ENCODE results near the gene ZMYND8.
A peak's percentile ranks its signal among the peaks of the same experiment; 100 is the strongest.

Gene ZMYND8

GRCh38 chr20:47195573-47195972, 160.9 kb downstream of the ZMYND8 start:
- DNase-seq (ENCODE audit: insufficient read length, low spot score) (no peak), FAIRE-seq (no peak)
- TF ChIP-seq POLR2A (IDR thresholded peaks at IDR 0.05; ENCODE audit: low read depth, low read length) = no peak
- no peak for TF ChIP-seq POU2F2 (IDR thresholded peaks at IDR 0.05; ENCODE audit: low read depth, low read length)
- no peak for TF ChIP-seq SPI1 (IDR thresholded peaks at IDR 0.05; ENCODE audit: low read depth, low read length)
- TF ChIP-seq TAF1 (IDR thresholded peaks at IDR 0.05; ENCODE audit: low read depth, low read length) = no peak
- no peak for TF ChIP-seq POLR2AphosphoS5 (IDR thresholded peaks at IDR 0.05; ENCODE audit: low read depth, low read length)

DNA sequence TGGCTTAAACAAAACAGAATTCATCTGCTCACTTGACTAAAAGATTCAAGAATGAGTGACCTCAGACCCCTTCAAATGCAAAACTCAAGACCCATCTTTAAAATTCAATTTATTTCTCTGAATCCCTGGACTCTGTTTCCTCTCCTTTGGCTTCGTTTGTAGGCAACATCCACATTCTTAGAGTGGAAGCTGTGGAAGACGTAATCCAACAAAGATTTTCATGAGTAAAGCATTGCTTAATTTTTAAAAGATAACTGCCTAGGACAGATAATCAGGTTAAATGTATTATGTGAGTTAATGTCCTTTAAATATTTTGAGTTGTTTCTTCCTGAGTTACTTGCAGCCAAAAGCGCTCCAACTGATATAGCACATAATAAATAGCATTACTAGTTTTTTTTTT, 164.5 kb downstream of the ZMYND8 start:
- TF ChIP-seq POLR2AphosphoS5 (IDR thresholded peaks at IDR 0.05; ENCODE audit: low read depth, low read length) = no peak
- TF ChIP-seq TAF1 (IDR thresholded peaks at IDR 0.05; ENCODE audit: low read depth, low read length) = no peak
- no peak for TF ChIP-seq SPI1 (IDR thresholded peaks at IDR 0.05; ENCODE audit: low read depth, low read length)
- no peak for TF ChIP-seq POLR2A (IDR thresholded peaks at IDR 0.05; ENCODE audit: low read depth, low read length)
- TF ChIP-seq POU2F2 (IDR thresholded peaks at IDR 0.05; ENCODE audit: low read depth, low read length) = no peak
- no peak for TF ChIP-seq PAX5 (IDR thresholded peaks at IDR 0.05; ENCODE audit: insufficient read depth, low read length, severe bottlenecking)
- DNase-seq (ENCODE audit: insufficient read length, low spot score) (no peak), FAIRE-seq (no peak)

DNA sequence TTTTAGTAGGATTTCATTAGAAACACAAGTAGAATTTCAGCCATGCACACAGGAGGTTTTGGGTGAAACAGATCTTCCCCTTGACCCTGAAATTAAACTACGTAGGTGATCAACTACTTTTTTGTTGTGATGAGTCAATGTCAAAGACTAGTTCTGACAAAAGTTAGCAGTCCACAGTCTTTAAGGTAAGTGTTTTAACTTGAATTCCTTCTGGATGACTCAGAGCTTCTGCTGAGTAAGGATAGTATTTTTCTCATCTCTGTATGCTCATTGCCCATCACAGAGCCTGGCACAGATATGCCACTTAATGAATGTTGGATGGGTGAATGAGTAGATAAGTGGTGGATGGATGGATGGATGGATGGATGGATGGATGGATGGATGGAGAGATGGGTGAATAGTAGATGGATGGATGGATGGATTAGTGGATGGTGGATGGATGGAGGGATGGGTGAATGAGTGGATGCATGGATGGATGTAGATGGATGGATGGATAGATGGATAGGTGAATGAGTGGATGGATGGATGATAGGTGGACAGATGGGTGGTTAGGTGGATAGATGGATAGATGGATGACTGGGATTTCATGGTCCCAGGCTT, 165.3 kb downstream of the ZMYND8 start:
- TF ChIP-seq TAF1 (IDR thresholded peaks at IDR 0.05; ENCODE audit: low read depth, low read length) = no peak
- no peak for TF ChIP-seq PAX5 (IDR thresholded peaks at IDR 0.05; ENCODE audit: insufficient read depth, low read length, severe bottlenecking)
- TF ChIP-seq POLR2A (IDR thresholded peaks at IDR 0.05; ENCODE audit: low read depth, low read length) = no peak
- no peak for TF ChIP-seq POU2F2 (IDR thresholded peaks at IDR 0.05; ENCODE audit: low read depth, low read length)
- TF ChIP-seq SPI1 (IDR thresholded peaks at IDR 0.05; ENCODE audit: low read depth, low read length) = no peak
- no peak for TF ChIP-seq POLR2AphosphoS5 (IDR thresholded peaks at IDR 0.05; ENCODE audit: low read depth, low read length)
- FAIRE-seq (no peak), DNase-seq (ENCODE audit: insufficient read length, low spot score) (no peak)

DNA sequence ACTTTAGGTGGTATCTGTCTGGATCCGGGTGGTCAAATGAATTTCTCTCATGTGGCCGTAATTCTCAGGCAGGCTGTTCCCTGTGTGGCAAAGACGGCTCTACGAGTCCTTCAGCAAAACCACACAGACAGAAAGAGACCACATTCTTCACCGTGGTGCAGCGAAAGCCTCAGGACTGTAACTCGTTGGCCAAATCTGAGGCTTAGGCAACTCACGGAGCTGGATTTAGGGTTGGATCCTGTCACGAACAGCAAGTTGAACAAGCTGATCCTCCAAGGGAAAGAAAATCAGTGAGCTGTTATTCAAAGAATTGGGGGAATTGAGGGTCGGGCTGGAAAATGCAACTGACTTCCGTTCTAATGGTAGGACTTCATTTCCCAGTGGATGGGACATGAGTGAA, 167.4 kb downstream of the ZMYND8 start:
- DNase-seq (ENCODE audit: insufficient read length, low spot score) (no peak), FAIRE-seq (no peak)
- TF ChIP-seq POLR2A (IDR thresholded peaks at IDR 0.05; ENCODE audit: low read depth, low read length) (no peak), POU2F2 (IDR thresholded peaks at IDR 0.05; ENCODE audit: low read depth, low read length) (no peak), SPI1 (IDR thresholded peaks at IDR 0.05; ENCODE audit: low read depth, low read length) (no peak), POLR2AphosphoS5 (IDR thresholded peaks at IDR 0.05; ENCODE audit: low read depth, low read length) (no peak), PAX5 (IDR thresholded peaks at IDR 0.05; ENCODE audit: insufficient read depth, low read length, severe bottlenecking) (no peak), TAF1 (IDR thresholded peaks at IDR 0.05; ENCODE audit: low read depth, low read length) (no peak)

DNA sequence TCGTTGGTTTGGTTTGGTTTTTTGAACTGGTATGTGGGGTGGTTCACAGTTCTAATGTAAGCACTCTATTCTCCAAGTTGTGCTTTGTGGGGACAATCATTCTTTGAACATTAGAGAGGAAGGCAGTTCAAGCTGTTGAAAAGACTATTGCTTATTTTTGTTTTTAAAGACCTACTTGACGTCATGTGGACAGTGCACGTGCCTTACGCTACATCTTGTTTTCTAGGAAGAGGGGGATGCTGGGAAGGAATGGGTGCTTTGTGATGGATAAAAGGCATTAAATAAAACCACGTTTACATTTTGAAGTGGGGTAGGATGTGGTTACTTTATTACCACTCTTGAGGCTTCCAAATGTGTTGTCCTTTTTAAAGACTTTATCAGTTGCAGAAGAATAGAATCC, 168.0 kb downstream of the ZMYND8 start:
- TF ChIP-seq TAF1 (IDR thresholded peaks at IDR 0.05; ENCODE audit: low read depth, low read length) = no peak
- TF ChIP-seq POU2F2 (IDR thresholded peaks at IDR 0.05; ENCODE audit: low read depth, low read length) = no peak
- no peak for TF ChIP-seq POLR2AphosphoS5 (IDR thresholded peaks at IDR 0.05; ENCODE audit: low read depth, low read length)
- no peak for TF ChIP-seq POLR2A (IDR thresholded peaks at IDR 0.05; ENCODE audit: low read depth, low read length)
- no peak for TF ChIP-seq SPI1 (IDR thresholded peaks at IDR 0.05; ENCODE audit: low read depth, low read length)
- TF ChIP-seq PAX5 (IDR thresholded peaks at IDR 0.05; ENCODE audit: insufficient read depth, low read length, severe bottlenecking) = no peak
- no peak for FAIRE-seq
- no peak for DNase-seq (ENCODE audit: insufficient read length, low spot score)

DNA sequence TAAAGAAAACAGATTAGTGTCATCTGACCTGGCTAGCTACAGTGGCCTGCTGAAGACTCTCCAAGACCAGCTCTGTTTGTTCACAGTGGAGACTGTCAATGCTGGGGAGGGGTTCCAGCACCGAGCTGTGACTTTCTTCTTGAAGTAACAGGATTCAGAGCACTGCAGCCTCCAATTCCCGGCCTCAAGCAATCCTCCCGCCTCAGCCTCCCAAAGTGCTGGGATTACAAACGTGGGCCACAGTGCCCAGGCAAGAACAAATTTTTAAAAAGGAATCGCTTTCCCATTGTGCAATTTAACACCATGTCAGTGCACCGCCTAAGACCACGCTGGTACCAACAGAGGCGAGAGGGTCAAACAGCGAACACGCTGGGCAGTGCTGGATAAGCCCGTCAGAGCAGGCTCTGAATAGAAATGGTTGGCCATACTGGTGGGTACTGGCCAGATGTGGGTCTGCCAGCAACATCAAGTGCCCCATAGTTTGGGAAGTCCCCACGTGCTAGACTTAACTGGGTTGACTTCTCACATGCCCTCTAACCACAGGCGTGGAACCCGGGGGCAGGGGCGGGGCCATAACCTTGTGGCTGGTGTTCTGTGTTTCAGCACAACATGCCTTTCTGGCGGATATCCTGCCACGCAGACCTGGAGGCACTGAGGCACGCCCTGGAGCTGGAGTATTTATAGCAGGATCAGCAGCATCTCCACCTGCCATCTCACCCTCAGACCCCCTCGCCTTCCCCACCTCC, 168.9 kb downstream of the ZMYND8 start:
- no peak for DNase-seq (ENCODE audit: insufficient read length, low spot score)
- TF ChIP-seq POU2F2 (IDR thresholded peaks at IDR 0.05; ENCODE audit: low read depth, low read length) (no peak), POLR2A (IDR thresholded peaks at IDR 0.05; ENCODE audit: low read depth, low read length) (no peak), POLR2AphosphoS5 (IDR thresholded peaks at IDR 0.05; ENCODE audit: low read depth, low read length) (no peak), PAX5 (IDR thresholded peaks at IDR 0.05; ENCODE audit: insufficient read depth, low read length, severe bottlenecking) (no peak), SPI1 (IDR thresholded peaks at IDR 0.05; ENCODE audit: low read depth, low read length) (no peak), TAF1 (IDR thresholded peaks at IDR 0.05; ENCODE audit: low read depth, low read length) (no peak)
- no peak for FAIRE-seq

DNA sequence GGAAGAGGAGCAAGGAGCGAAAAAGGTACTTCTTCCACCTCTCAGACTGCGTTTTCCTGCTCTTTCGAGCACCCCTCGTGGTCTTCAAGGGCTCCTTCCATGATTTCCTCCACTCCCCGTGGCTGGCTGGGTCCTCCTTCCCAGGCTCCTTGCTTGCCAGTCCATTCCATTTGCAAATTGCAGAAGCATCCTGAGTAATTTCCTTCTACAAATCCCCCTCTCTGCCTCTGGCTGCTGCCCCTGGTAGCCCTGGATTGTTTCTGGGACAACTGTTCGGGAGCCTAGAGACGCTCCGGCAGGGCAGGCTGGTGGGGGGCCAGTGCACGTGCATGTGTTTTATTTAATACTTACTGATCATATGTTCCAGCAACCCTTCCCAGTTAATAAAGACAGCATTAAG, 173.1 kb downstream of the ZMYND8 start:
- DNase-seq (ENCODE audit: insufficient read length, low spot score) = no peak

DNA sequence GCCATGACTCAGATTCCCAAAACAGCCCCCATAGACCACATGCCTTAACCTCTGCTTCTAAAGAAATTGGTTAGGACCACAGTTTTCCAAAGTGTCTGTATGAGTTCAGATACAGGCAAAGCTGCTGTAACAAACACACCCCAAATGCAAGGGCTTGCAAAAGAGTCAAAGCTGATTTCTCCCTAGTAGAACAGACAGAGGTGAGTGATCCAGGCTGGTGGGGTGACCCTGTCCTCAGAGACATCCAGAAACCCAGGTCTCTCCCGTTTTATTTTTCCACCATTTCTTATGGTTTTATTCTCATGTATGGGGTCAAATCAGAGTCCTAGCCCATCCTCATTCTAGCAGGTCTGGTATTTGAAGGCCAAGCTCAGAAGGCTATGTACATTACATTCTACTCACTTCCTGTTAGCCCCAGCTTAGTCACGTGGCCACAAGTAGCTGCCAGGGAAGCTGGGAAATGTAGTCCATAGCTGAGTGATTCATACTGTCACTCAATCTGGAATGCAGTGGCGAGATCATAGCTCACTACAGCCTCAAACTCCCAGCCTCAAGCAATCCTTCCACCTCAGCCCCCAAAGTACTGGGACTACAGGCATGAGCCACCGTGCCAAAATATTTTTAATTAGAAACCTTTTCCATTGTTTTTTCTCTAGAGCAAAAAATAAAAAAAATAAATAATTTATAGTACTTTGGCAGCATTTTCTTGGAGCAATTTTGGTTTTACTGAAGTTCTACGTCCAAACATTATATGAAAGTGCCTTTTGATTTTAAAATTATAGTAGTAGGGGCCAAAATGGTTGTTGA, 175.2 kb downstream of the ZMYND8 start:
- TF ChIP-seq POLR2AphosphoS5 (IDR thresholded peaks at IDR 0.05; ENCODE audit: low read depth, low read length) (no peak), SPI1 (IDR thresholded peaks at IDR 0.05; ENCODE audit: low read depth, low read length) (peak; percentile 52; the same call in 1 of the 2 replicates)
- DNase-seq (ENCODE audit: insufficient read length, low spot score) = peak; percentile 56
- peak; percentile 85 for FAIRE-seq

More for the DNA sequence above, 173.1 kb downstream of the ZMYND8 start:
- TF ChIP-seq TAF1 (IDR thresholded peaks at IDR 0.05; ENCODE audit: low read depth, low read length) = no peak
- no peak for TF ChIP-seq PAX5 (IDR thresholded peaks at IDR 0.05; ENCODE audit: insufficient read depth, low read length, severe bottlenecking)
- TF ChIP-seq SPI1 (IDR thresholded peaks at IDR 0.05; ENCODE audit: low read depth, low read length) = no peak
- TF ChIP-seq POLR2A (IDR thresholded peaks at IDR 0.05; ENCODE audit: low read depth, low read length) = no peak
- TF ChIP-seq POU2F2 (IDR thresholded peaks at IDR 0.05; ENCODE audit: low read depth, low read length) = no peak
- TF ChIP-seq POLR2AphosphoS5 (IDR thresholded peaks at IDR 0.05; ENCODE audit: low read depth, low read length) = no peak
- FAIRE-seq = no peak

- DNase-seq (ENCODE audit: insufficient read length, low spot score) (no peak), FAIRE-seq (no peak)
- TF ChIP-seq SPI1 (IDR thresholded peaks at IDR 0.05; ENCODE audit: low read depth, low read length) = no peak
- TF ChIP-seq POU2F2 (IDR thresholded peaks at IDR 0.05; ENCODE audit: low read depth, low read length) = no peak
- TF ChIP-seq TAF1 (IDR thresholded peaks at IDR 0.05; ENCODE audit: low read depth, low read length) = no peak
- TF ChIP-seq POLR2A (IDR thresholded peaks at IDR 0.05; ENCODE audit: low read depth, low read length) = no peak
- TF ChIP-seq PAX5 (IDR thresholded peaks at IDR 0.05; ENCODE audit: insufficient read depth, low read length, severe bottlenecking) = no peak
- TF ChIP-seq POLR2AphosphoS5 (IDR thresholded peaks at IDR 0.05; ENCODE audit: low read depth, low read length) = no peak
Measured at GRCh38 chr20:47179267-47179666, 177.2 kb downstream of the ZMYND8 start.
